Endothelial cell of umbilical vein (primary cell): Measurements from ENCODE around the gene MYL11. TPM values are rescaled to one million over a fixed set of nuclear protein-coding genes. Genes with fewer than 3 reads are reported as not detected.

Experiments used
- BruUV-seq: library from RNA; stranded (reverse); fragments of 400-500 nt; replicated peaks from 2 replicates; lab custom pipeline; 2021; lab: Mats Ljungman, UMichigan
- CTCF ChIA-PET: fragments of 300-600, 350-600 bp; sonication (Branson Sonifier 250); formaldehyde crosslinking; loops from one replicate; lab custom pipeline; 2021; ENCODE audit warnings: antibody characterized with exemption, inconsistent platforms; lab: Charles Lee
- POLR2A ChIA-PET: fragments of 300-600, 350-600 bp; sonication (Branson Sonifier 250); formaldehyde crosslinking; loops from one replicate; lab custom pipeline; 2021; ENCODE audit warnings: antibody characterized with exemption, inconsistent platforms; lab: Charles Lee
- DNase-seq: peaks from one replicate; pipeline ENCODE4 v3.0.0-alpha.2; 2011; ENCODE audit warnings: low read depth, low spot score
- FAIRE-seq: peaks from 2 replicates; lab custom pipeline; 2011; peaks lifted over from hg19 to GRCh38; lab: Jason Lieb, UNC
- H2AFZ ChIP-seq: 2 replicates; pipeline ENCODE4 v1.6.0; 2012; ENCODE audit warnings: low read depth, low read length, control low read depth, inconsistent platforms
- H3K27ac ChIP-seq: 2 replicates; pipeline ENCODE4 v1.5.1; 2011; ENCODE audit warnings: low read depth, mild to moderate bottlenecking, control low read depth, low read length, moderate library complexity; ENCODE audit not compliant: insufficient read depth
- H3K27me3 ChIP-seq, 2 experiments: 2 replicates each; pipeline versions ENCODE4 v1.6.0 to v1.6.1; 2011; ENCODE audit warnings: low read length in 2 of 2, mixed read lengths in 1 of 2; ENCODE audit not compliant: control insufficient read depth in 2 of 2, insufficient read depth in 2 of 2
- H3K36me3 ChIP-seq, 2 experiments: 2 replicates in 1 of 2; 3 replicates in 1 of 2; pipeline ENCODE4 v1.5.1; 2011; ENCODE audit warnings: low read length in 2 of 2, mild to moderate bottlenecking in 1 of 2, moderate library complexity in 1 of 2; ENCODE audit not compliant: control insufficient read depth in 2 of 2, insufficient read depth in 2 of 2; ENCODE audit errors: extremely low read depth in 1 of 2
- H3K4me1 ChIP-seq: 3 replicates; pipeline ENCODE4 v1.5.1; 2011; ENCODE audit warnings: mild to moderate bottlenecking, low read length; ENCODE audit not compliant: control insufficient read depth, insufficient read depth; ENCODE audit errors: extremely low read depth
- H3K4me2 ChIP-seq: 2 replicates; pipeline ENCODE4 v1.6.1; 2011; ENCODE audit warnings: low read length, control low read depth, mixed read lengths; ENCODE audit not compliant: insufficient read depth
- H3K4me3 ChIP-seq, 3 experiments: fragments of 200-600 bp in 1 of 3; sonication (generic), shearing (Covaris generic) in 1 of 3; replicated peaks in 1 of 3; 2 replicates each; pipeline ENCODE4 v1.5.1; 2011 to 2016; ENCODE audit warnings: control low read depth in 3 of 3, low read length in 3 of 3, mild to moderate bottlenecking in 2 of 3, inconsistent platforms in 1 of 3, low read depth in 1 of 3, moderate library complexity in 1 of 3; ENCODE audit not compliant: insufficient read depth in 1 of 3
- H3K79me2 ChIP-seq: 2 replicates; pipeline ENCODE4 v1.6.0; 2012; ENCODE audit warnings: low read length, inconsistent platforms; ENCODE audit not compliant: control insufficient read depth, insufficient read depth
- H3K9ac ChIP-seq: replicated peaks from 2 replicates; pipeline ENCODE3; 2011; ENCODE audit warnings: low read length, control low read depth; ENCODE audit not compliant: insufficient read depth; ENCODE audit errors: extremely low read depth
- H3K9me1 ChIP-seq: replicated peaks from 3 replicates; pipeline ENCODE4 v1.6.0; 2011; ENCODE audit warnings: mild to moderate bottlenecking, low read length; ENCODE audit not compliant: control insufficient read depth, insufficient read depth; ENCODE audit errors: extremely low read depth
- H3K9me3 ChIP-seq: replicated peaks from 2 replicates; pipeline ENCODE4 v1.5.1; 2012; ENCODE audit warnings: low read length, inconsistent platforms; ENCODE audit not compliant: control insufficient read depth, insufficient read depth
- H4K20me1 ChIP-seq: replicated peaks from 2 replicates; pipeline ENCODE3; 2011; ENCODE audit warnings: mild to moderate bottlenecking, low read length; ENCODE audit not compliant: control insufficient read depth, insufficient read depth; ENCODE audit errors: extremely low read depth
- GATA2 ChIP-seq: IDR thresholded peaks from 2 replicates; pipeline ENCODE4 v1.7.0; 2011; ENCODE audit warnings: low read depth, mild to moderate bottlenecking, moderate library complexity, mixed read lengths, low read length; ENCODE audit not compliant: insufficient read length, insufficient read depth
- MYC ChIP-seq: IDR thresholded peaks from one replicate; pipeline ENCODE4 v1.6.1; 2011; ENCODE audit warnings: mild to moderate bottlenecking, low read depth, low read length
- POLR2A ChIP-seq: IDR thresholded peaks from 2 replicates; pipeline ENCODE4 v1.6.1; 2012; ENCODE audit warnings: low read depth, mild to moderate bottlenecking, control low read depth, low read length
- dilution Hi-C: fragments of 300-500 bp; cut with MboI; formaldehyde crosslinking; loops from one replicate; pipeline ENCODE4 v1.15.0; 2019; ENCODE audit warnings: low sequenced_read_pairs; ENCODE audit not compliant: extremely low pct_ligation_motif_present
- intact Hi-C: fragments of 100-400 bp; cut with micrococcal nuclease; formaldehyde crosslinking; loops from one replicate; pipeline ENCODE4 v1.10.0; 2022
- polyA plus RNA-seq, 4 experiments: library from polyadenylated mRNA; depleted of rRNA in 3 of 4; stranded (reverse) in 3 of 4; unstranded in 1 of 4; fragments of >200 nt; gene quantifications; 2 replicates each; pipeline versions ENCODE4 v1.2.1 to v1.2.3, GENCODE V29; 2011 to 2012; ENCODE audit warnings: missing spikeins in 1 of 4
- total RNA-seq: library from RNA; stranded (reverse); gene quantifications from 2 replicates; pipeline ENCODE4 v1.2.3, GENCODE V29; 2021
- TF ChIP-seq, protein P1 (sequence below), 2 donors: IDR thresholded peaks; 1 replicate in 1 of 2; 2 replicates in 1 of 2; pipeline ENCODE4 v1.5.1; 2011; ENCODE audit warnings: low read length in 2 of 2, mild to moderate bottlenecking in 2 of 2, moderate library complexity in 2 of 2, control low read depth in 1 of 2, inconsistent platforms in 1 of 2, low read depth in 1 of 2; ENCODE audit not compliant: insufficient read depth in 1 of 2; ENCODE audit errors: extremely low read depth in 1 of 2

The MYL11 gene
- total and polyA plus RNA-seq, 2 donors (not counting 3 experiments of a cell fraction or from before 2014, with no cell fraction given), result 1.3 TPM; not detected in 1

- H3K9me1 ChIP-seq, result no peaks in the 10 kb centered on the region
- FAIRE-seq (peak; percentile 98), DNase-seq (peak; percentile 99)
- H3K79me2 ChIP-seq, result no peaks in the 10 kb centered on the region
- no peaks in the 10 kb centered on the region for H3K27me3 ChIP-seq
- peaks cover 12% of the 10 kb centered on the region for H3K4me1 ChIP-seq
- H3K9ac ChIP-seq, result peak overlapping the region; percentile 92
- POLR2A ChIA-PET, result interaction anchor here (0.8 to 1.5 kb wide), 2 partner anchors 17 to 21 kb away, joined by 4 to 5 read pairs; partner anchors contain the start of gene ZNF48
- no peaks in the 10 kb centered on the region for H4K20me1 ChIP-seq
- TF ChIP-seq MYC (no peak), GATA2 (no peak), POLR2A (peak; percentile 82)
- TF ChIP-seq, protein P1, sequence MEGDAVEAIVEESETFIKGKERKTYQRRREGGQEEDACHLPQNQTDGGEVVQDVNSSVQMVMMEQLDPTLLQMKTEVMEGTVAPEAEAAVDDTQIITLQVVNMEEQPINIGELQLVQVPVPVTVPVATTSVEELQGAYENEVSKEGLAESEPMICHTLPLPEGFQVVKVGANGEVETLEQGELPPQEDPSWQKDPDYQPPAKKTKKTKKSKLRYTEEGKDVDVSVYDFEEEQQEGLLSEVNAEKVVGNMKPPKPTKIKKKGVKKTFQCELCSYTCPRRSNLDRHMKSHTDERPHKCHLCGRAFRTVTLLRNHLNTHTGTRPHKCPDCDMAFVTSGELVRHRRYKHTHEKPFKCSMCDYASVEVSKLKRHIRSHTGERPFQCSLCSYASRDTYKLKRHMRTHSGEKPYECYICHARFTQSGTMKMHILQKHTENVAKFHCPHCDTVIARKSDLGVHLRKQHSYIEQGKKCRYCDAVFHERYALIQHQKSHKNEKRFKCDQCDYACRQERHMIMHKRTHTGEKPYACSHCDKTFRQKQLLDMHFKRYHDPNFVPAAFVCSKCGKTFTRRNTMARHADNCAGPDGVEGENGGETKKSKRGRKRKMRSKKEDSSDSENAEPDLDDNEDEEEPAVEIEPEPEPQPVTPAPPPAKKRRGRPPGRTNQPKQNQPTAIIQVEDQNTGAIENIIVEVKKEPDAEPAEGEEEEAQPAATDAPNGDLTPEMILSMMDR (IDR thresholded peaks at IDR 0.05; ENCODE audit: extremely low read depth in 1 of 2, insufficient read depth in 1 of 2, low read depth in 1 of 2, low read length in 2 of 2), result peak; percentile 6 to 34
- intact Hi-C loops, result loop anchor here (1.0 kb wide), 3 partner anchors 8 to 22 kb away; partner anchors contain the start of genes TBC1D10B and ZNF48
- H3K36me3 ChIP-seq, result no peaks in the 10 kb centered on the region
- CTCF ChIA-PET, result interaction anchor here (0.9 to 2.0 kb wide), 7 partner anchors 8 to 39 kb away, joined by 3 to 11 read pairs (median 6); partner anchors contain the start of gene ZNF48
- H3K4me3 ChIP-seq, result peak overlapping the region; percentile 61 to 83 (median 71)
- H3K9me3 ChIP-seq, result no peaks in the 10 kb centered on the region
- H3K4me2 ChIP-seq, result peak overlapping the region; percentile 88
- BruUV-seq, result no TSS peak
- dilution Hi-C loops, result no loop called here
- peak overlapping the region; percentile 99 for H2AFZ ChIP-seq
- peak overlapping the region; percentile 98 for H3K27ac ChIP-seq
These were observed 3.9 kb downstream of the MYL11 start for GRCh38 chr16:30378236-30379157.
